Karpas-422 (cell line): ENCODE measurements around the gene TPX2. TPM values are rescaled to one million over a fixed set of nuclear protein-coding genes. Genes with fewer than 3 reads are reported as not detected.

Experiments
- DNase-seq: peaks from one replicate; pipeline ENCODE4 v3.0.0-alpha.2; 2015
- H2AFZ ChIP-seq: fragments of 200-600 bp; sonication (generic); 2 replicates; pipeline ENCODE4 v1.6.1; 2014; ENCODE audit warnings: antibody characterized with exemption, low read length, mixed read lengths
- H3K27ac ChIP-seq: fragments of 200-600 bp; sonication (generic); 2 replicates; pipeline ENCODE4 v1.5.1; 2014; ENCODE audit warnings: mild to moderate bottlenecking, low read length, moderate library complexity
- H3K27me3 ChIP-seq: fragments of 200-600 bp; sonication (generic); 2 replicates; pipeline ENCODE4 v1.6.1; 2014; ENCODE audit warnings: low read length, mixed read lengths
- H3K36me3 ChIP-seq: fragments of 200-600 bp; sonication (generic); 2 replicates; pipeline ENCODE4 v1.6.1; 2014; ENCODE audit warnings: low read length, mixed read lengths; ENCODE audit not compliant: insufficient read depth
- H3K4me1 ChIP-seq: fragments of 200-600 bp; sonication (generic); 2 replicates; pipeline ENCODE4 v1.6.1; 2014; ENCODE audit warnings: mild to moderate bottlenecking, low read length, mixed read lengths
- H3K4me2 ChIP-seq: fragments of 200-600 bp; sonication (generic); 2 replicates; pipeline ENCODE4 v1.6.1; 2014; ENCODE audit warnings: low read length, low read depth, mild to moderate bottlenecking; ENCODE audit not compliant: poor library complexity, severe bottlenecking
- H3K4me3 ChIP-seq: fragments of 200-600 bp; sonication (generic); 2 replicates; pipeline ENCODE4 v1.5.1; 2014; ENCODE audit warnings: mild to moderate bottlenecking, antibody characterized with exemption, low read length, mixed read lengths
- H3K79me2 ChIP-seq: fragments of 200-600 bp; sonication (generic); 2 replicates; pipeline ENCODE4 v1.6.1; 2014; ENCODE audit warnings: mild to moderate bottlenecking, low read length, mixed read lengths
- H3K9ac ChIP-seq: fragments of 200-600 bp; sonication (generic); 2 replicates; pipeline ENCODE4 v1.6.0; 2014; ENCODE audit warnings: low read length
- H3K9me2 ChIP-seq: fragments of 200-600 bp; sonication (generic), shearing (Covaris generic); replicated peaks from 2 replicates; pipeline ENCODE4 v1.6.0; 2014; ENCODE audit warnings: mild to moderate bottlenecking, low read length, moderate library complexity; ENCODE audit not compliant: insufficient read depth
- H3K9me3 ChIP-seq: fragments of 300-700, 200-600 bp; sonication (generic); 2 replicates; pipeline ENCODE4 v1.6.1; 2014; ENCODE audit warnings: low read length, mixed read lengths
- H4K20me1 ChIP-seq: fragments of 200-600 bp; sonication (generic); 2 replicates; pipeline ENCODE4 v1.6.1; 2014; ENCODE audit warnings: mild to moderate bottlenecking, antibody characterized with exemption, low read length, low read depth; ENCODE audit not compliant: insufficient read depth
- total RNA-seq: library from RNA; depleted of rRNA; stranded (reverse); fragments of >200 nt; shearing (Covaris generic); gene quantifications from 2 replicates; pipeline ENCODE4 v1.2.3, GENCODE V29; 2014; ENCODE audit warnings: low replicate concordance

TPX2 gene
- total RNA-seq, 1 experiment from 2014 or later = 55.5 TPM

DNA sequence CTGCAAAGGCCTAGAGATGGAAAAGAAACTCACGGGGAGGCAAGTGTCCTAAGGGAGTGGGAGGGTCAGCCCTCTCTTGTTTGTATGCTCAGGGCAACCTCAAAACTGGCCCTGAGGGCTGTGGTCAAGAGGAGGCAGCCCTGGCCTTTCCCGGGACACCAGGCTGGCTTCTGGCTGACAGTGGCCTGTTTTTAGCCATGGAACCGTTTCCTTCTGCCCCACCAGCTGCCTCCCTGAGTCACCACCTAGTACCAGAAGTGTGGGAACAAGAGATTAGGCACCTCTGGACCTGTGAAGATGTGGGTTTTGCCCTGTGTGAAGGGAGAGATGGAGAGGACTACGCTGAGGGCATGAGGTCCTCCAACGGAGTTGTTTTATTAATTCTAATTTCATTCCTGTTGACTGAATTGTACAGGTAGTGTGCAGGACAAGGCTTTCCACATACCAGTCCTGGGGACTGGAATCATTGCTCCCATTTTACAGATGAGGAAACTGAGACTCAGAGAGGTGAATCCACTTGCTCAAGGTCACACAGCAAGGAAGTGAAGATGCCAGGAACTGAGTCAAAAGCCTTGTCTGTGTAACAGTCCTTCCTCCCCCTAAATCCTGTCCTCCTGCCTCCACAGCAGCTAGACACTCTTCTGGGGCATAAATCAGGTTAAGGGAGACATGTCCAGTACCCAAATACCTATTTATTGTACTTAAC, 100.8 kb downstream of the TPX2 start:
- Histone ChIP-seq H3K36me3 (no peaks in the 10 kb centered on the region), H3K27me3 (no peaks in the 10 kb centered on the region), H3K79me2 (no peaks in the 10 kb centered on the region), H4K20me1 (no peaks in the 10 kb centered on the region), H3K9me2 (no peaks in the 10 kb centered on the region), H3K9me3 (no peaks in the 10 kb centered on the region), H3K4me2 (no peak overlapping the region), H3K27ac (no peak overlapping the region), H3K4me1 (no peaks in the 10 kb centered on the region), H2AFZ (no peak overlapping the region), H3K4me3 (no peak overlapping the region), H3K9ac (no peak overlapping the region)
- DNase-seq = no peak

DNA sequence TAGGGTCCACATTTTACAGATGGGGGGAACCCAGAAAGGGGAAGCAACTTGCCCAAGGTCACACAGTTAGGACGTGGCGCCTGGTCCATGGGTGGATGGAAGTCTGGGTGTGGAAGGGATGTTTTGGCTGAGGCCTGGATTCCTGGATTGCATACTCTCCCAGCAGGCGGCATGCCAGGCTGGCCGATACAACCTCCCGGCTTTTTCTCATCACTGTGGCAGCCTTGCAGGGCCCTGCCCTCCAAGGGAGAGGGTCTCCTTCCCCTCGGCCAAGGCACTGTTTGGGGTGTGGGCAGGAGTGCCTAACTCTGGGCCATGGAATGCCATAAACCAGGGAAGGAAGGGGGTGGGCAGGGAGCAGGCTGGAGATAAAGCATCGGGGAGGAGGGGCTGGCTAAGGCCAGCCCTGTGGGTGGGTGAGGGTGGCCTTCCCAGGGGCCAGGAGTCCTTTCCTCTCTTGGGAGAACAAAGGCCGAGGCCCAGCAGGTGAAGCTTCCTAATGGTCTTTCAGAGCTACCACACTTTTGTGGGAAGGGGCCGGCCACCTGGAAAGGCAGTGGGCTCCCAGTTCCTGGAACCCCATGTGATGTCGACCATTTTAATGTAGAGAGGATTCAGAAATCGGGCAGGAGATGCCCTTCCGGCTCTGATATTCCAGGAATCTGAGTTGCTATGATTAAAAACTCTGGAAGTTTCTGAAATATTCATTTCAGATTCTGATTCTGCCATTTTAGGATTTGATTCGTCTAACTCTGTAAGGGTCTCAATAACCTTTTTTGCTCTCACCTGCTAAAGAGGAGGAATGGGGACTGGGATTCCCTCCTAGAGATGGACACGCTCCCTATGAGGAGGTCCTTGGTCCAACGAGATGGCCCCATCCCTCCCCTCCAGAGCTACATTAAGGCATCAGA, 102.1 kb downstream of the TPX2 start:
- H3K9me2 ChIP-seq = no peaks in the 10 kb centered on the region
- no peak overlapping the region for H3K9ac ChIP-seq
- H3K27ac ChIP-seq = no peak overlapping the region
- no peaks in the 10 kb centered on the region for H3K79me2 ChIP-seq
- H3K4me2 ChIP-seq = no peak overlapping the region
- H3K9me3 ChIP-seq = no peaks in the 10 kb centered on the region
- H3K36me3 ChIP-seq = no peaks in the 10 kb centered on the region
- H4K20me1 ChIP-seq = no peaks in the 10 kb centered on the region
- no peak overlapping the region for H3K4me3 ChIP-seq
- no peak overlapping the region for H2AFZ ChIP-seq
- no peaks in the 10 kb centered on the region for H3K27me3 ChIP-seq
- DNase-seq = no peak
- H3K4me1 ChIP-seq = no peaks in the 10 kb centered on the region

DNA sequence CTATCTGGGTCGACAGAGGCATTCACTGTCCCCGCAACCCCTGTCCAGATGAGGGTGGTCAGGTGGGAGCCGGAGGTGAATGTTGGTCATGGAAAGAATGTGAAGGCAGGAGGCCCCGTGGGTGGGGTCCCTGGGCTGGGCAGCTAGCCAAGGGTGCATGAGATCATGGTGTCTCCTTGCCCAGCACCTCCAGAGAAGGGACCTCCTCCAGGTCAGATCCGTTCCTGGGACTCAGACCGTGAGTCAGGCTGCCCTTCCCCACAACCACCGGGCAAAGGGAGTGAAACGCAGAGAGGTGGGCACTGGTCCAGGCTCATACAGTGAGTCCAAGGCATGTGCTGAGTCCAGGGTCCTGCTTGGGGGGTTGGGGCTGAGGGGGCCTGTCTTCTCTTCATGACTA, 102.8 kb downstream of the TPX2 start:
- H4K20me1 ChIP-seq = no peaks in the 10 kb centered on the region
- DNase-seq = no peak
- no peaks in the 10 kb centered on the region for H3K79me2 ChIP-seq
- H3K4me2 ChIP-seq = no peak overlapping the region
- H3K9me3 ChIP-seq = no peaks in the 10 kb centered on the region
- H3K27ac ChIP-seq = no peak overlapping the region
- H2AFZ ChIP-seq = no peak overlapping the region
- no peaks in the 10 kb centered on the region for H3K4me1 ChIP-seq
- no peaks in the 10 kb centered on the region for H3K9me2 ChIP-seq
- H3K36me3 ChIP-seq = no peaks in the 10 kb centered on the region
- H3K27me3 ChIP-seq = no peaks in the 10 kb centered on the region
- no peak overlapping the region for H3K9ac ChIP-seq
- no peak overlapping the region for H3K4me3 ChIP-seq

DNA sequence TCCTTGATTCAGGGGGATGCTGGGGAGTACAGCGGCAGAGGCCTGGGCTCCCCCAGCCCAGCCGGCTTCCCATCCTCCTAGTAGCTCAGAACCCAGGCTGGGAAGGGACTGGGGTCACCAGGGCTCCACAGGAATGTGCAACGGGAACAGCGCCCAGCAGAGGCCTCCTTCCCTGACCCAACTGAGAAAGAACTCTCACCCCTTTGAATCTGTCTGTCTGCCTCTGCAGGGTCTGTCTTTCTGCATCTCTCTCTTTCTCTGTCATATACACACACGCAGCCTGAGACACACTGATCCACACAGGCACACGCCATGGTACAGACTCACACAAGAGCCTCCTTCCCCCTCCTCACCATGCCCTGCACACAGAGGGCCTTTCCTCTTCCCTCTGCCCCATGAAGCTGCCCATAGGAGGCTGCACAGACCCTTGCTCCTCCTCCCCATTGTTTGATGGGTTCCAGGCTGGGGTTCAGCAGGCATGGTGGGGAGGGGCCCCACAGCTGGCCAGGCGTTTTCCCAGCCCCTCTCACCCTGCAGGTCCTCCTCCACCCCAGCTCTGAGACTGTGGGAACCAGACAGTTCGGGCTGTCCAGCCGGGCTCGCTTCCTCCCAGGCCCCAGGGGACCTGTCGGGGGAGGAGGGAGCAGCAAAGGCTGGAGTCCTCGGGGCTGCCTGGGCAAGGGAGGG, 103.5 kb downstream of the TPX2 start:
- H3K27me3 ChIP-seq = no peaks in the 10 kb centered on the region
- no peak overlapping the region for H3K4me2 ChIP-seq
- no peaks in the 10 kb centered on the region for H3K79me2 ChIP-seq
- H3K9ac ChIP-seq = no peak overlapping the region
- no peak overlapping the region for H3K4me3 ChIP-seq
- H3K27ac ChIP-seq = no peak overlapping the region
- H4K20me1 ChIP-seq = no peaks in the 10 kb centered on the region
- H3K4me1 ChIP-seq = no peaks in the 10 kb centered on the region
- H3K9me2 ChIP-seq = no peaks in the 10 kb centered on the region
- no peaks in the 10 kb centered on the region for H3K36me3 ChIP-seq
- DNase-seq = no peak
- no peak overlapping the region for H2AFZ ChIP-seq
- no peaks in the 10 kb centered on the region for H3K9me3 ChIP-seq

DNA sequence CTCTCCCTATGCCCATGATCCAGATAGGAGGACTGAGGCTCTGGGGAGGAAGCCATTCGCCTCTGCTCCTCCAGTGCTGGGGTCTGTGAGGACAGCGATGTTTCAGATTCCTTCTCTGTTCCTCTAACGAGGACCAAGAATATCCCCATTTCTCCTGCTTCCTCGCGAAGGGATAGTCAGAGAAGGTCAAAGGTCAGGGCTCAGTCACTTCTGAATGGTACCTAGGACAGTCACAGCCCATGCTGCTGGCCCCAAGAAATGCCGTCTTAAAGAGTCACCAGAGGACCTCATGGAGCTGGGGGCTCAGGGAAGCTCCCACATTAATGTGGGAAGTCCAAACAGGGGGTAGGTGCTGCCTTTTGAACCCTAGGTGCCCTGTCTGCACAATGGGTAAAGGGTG, 104.2 kb downstream of the TPX2 start:
- no peaks in the 10 kb centered on the region for H3K36me3 ChIP-seq
- no peak overlapping the region for H2AFZ ChIP-seq

DNA sequence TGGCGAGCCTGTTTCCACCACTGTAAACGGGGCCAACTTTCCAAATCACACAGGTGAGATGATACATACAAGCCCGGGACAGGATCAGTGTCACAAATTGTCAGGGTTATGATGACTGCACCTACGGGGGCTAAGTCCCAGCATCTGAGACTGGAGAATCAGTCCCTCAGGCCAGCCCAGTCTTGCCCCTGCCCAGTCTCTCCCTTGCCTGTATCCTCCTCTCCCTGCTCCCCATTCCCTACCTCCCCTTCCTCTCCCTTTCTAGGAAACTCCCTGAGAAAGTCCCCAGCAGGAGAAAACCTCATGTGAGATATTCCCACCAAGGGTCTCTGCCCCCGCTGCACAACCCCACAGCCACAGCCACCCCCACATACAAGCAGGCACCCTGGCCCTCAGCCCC, 104.8 kb downstream of the TPX2 start:
- H3K4me3 ChIP-seq = no peak overlapping the region
- no peak overlapping the region for H2AFZ ChIP-seq
- no peaks in the 10 kb centered on the region for H3K79me2 ChIP-seq
- DNase-seq = no peak
- no peaks in the 10 kb centered on the region for H3K9me3 ChIP-seq
- H3K27ac ChIP-seq = no peak overlapping the region
- H3K9me2 ChIP-seq = no peaks in the 10 kb centered on the region
- no peak overlapping the region for H3K9ac ChIP-seq
- no peaks in the 10 kb centered on the region for H3K36me3 ChIP-seq
- H3K4me1 ChIP-seq = no peaks in the 10 kb centered on the region
- no peaks in the 10 kb centered on the region for H3K27me3 ChIP-seq
- no peak overlapping the region for H3K4me2 ChIP-seq
- H4K20me1 ChIP-seq = no peaks in the 10 kb centered on the region

More for the DNA sequence above, 104.2 kb downstream of the TPX2 start:
- Histone ChIP-seq H3K4me3 (no peak overlapping the region), H3K27me3 (no peaks in the 10 kb centered on the region), H3K4me1 (no peaks in the 10 kb centered on the region), H3K9me2 (no peaks in the 10 kb centered on the region), H3K9ac (no peak overlapping the region), H3K4me2 (no peak overlapping the region), H3K79me2 (no peaks in the 10 kb centered on the region), H3K27ac (no peak overlapping the region), H3K9me3 (no peaks in the 10 kb centered on the region), H4K20me1 (no peaks in the 10 kb centered on the region)
- no peak for DNase-seq

DNA sequence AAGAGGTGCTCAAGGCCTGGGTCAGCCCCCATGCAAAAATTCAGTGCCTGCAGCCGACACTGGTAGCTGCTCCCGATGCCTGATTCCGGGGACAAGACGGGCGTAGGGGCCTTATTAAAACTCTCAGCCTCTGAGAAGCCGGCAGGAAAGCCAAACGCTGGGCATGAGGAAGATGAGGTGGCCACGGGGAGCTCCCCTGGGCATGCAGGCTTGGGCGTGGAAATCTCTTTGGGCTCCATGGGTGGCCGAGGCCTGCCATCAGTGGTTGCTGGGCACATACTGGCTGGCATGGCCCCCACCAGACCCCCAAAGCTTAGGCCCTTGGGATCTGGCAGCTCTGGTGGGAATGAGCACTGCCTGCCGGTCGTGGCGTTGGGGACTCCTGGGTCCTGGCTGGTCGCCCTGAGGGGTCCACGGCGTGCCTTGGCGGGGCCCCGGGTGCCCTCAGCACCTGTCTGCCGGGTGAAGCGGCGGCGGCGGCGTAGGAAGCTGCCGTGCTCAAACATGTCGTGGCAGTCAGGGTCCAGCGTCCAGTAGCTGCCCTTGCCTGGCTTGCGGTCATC, 105.7 kb downstream of the TPX2 start:
- Histone ChIP-seq H3K79me2 (no peaks in the 10 kb centered on the region), H3K27me3 (no peaks in the 10 kb centered on the region)
- no peak for DNase-seq

More for the DNA sequence above, 105.7 kb downstream of the TPX2 start:
- Histone ChIP-seq H3K4me1 (no peaks in the 10 kb centered on the region), H4K20me1 (no peaks in the 10 kb centered on the region), H3K4me2 (no peak overlapping the region), H2AFZ (no peak overlapping the region), H3K9ac (no peak overlapping the region), H3K4me3 (no peak overlapping the region), H3K36me3 (no peaks in the 10 kb centered on the region), H3K9me3 (no peaks in the 10 kb centered on the region), H3K9me2 (no peaks in the 10 kb centered on the region), H3K27ac (no peak overlapping the region)
